Measurements from ENCODE around the gene NUP214.

DNA sequence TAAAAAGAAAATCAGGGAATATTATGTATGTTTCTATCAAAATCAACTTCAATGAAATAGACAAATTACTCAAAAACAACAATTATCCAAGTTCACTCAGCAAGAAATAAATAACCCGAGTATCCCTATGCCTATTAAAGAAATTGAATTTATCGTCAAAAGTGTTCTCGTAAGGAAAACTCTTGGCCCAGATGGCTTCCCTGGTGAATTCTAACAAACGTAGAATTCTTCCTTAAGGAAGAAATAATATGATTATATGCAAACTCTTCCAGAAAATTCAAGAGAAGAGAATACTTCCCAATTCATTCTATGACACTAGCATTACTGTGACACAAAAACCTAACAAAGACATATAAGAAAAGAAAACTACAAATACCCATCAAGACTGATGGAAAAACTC is 121.2 kb downstream of the NUP214 start:
- no peak for TF ChIP-seq POLR2A (IDR thresholded peaks at IDR 0.05)
- TF ChIP-seq, protein P1, sequence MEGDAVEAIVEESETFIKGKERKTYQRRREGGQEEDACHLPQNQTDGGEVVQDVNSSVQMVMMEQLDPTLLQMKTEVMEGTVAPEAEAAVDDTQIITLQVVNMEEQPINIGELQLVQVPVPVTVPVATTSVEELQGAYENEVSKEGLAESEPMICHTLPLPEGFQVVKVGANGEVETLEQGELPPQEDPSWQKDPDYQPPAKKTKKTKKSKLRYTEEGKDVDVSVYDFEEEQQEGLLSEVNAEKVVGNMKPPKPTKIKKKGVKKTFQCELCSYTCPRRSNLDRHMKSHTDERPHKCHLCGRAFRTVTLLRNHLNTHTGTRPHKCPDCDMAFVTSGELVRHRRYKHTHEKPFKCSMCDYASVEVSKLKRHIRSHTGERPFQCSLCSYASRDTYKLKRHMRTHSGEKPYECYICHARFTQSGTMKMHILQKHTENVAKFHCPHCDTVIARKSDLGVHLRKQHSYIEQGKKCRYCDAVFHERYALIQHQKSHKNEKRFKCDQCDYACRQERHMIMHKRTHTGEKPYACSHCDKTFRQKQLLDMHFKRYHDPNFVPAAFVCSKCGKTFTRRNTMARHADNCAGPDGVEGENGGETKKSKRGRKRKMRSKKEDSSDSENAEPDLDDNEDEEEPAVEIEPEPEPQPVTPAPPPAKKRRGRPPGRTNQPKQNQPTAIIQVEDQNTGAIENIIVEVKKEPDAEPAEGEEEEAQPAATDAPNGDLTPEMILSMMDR (IDR thresholded peaks at IDR 0.05): no peak
